Stimulated activated naive CD8-positive, alpha-beta T cell treated with anti-CD3 and anti-CD28 coated beads, Interleukin-15, amount 100 ng/mL, for 72 hours (primary cell): ENCODE measurements around the gene ZACN.
"Not testable (repeated sequence)": the region's sequence is repeated elsewhere in the genome, so short reads cannot be mapped to it uniquely, and the experiment has no call there.

Experiments used
- ATAC-seq: fragments of 150-1000 bp; cut with Tn5 transposase; 2 replicates; pipeline ENCODE4 v1.10.0; 2021; ENCODE audit warnings: mild to moderate bottlenecking, moderate library complexity
- DNase-seq, 2 donors: peaks; one replicate each; pipeline ENCODE4 v3.0.0; 2021 to 2022
- H3K27ac Mint-ChIP-seq, 2 donors: one replicate each; pipeline ENCODE4 v1.8.0; 2022; ENCODE audit warnings: mild to moderate bottlenecking in 2 of 2, mixed read lengths in 2 of 2, moderate library complexity in 2 of 2
- H3K27me3 Mint-ChIP-seq: one replicate; pipeline ENCODE4 v1.8.0; 2022; ENCODE audit warnings: mixed read lengths
- H3K4me1 Mint-ChIP-seq: one replicate; pipeline ENCODE4 v1.8.0; 2022; ENCODE audit warnings: mild to moderate bottlenecking, mixed read lengths
- H3K4me3 Mint-ChIP-seq, 2 donors: one replicate each; pipeline ENCODE4 v1.8.0; 2022; ENCODE audit warnings: mild to moderate bottlenecking in 2 of 2, mixed read lengths in 2 of 2, moderate library complexity in 1 of 2
- H3K9me3 Mint-ChIP-seq, 2 donors: one replicate each; pipeline ENCODE4 v1.8.0; 2022; ENCODE audit warnings: mixed read lengths in 2 of 2

ZACN gene

DNA sequence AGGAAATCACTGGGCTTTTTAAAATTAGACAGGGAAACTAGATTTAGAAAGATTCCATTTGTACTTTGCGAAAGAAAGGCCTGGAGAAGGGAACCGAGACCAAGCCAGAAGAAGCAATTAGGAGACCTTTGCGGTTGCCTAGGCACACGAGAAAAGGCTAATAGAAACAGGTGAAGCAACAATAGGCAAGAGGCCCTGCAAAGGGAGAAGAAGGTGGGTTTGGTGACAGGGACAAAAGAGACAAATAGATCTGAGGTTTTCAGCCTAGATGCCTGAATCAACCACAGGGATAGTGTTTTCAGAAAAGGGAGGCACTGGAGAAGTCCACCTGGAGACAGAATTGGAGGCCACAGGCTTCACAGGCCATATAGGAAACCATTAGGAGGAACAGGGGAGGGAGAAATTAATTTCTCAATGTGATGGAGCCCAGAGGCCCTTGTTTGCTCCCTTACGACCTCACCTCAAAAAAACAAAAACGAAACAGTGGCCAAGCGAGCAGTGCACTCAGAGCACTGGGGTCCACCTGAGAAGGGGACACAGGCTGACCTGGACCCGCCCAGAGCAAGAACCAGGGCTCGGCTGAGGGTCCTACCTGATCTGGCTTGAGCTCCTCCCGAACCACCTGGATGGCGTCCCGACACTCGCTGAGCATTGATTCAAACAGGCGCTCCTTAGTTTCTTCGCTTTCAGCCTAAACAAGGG lies 29.0 kb upstream of the ZACN start:
- DNase-seq (no peak), ATAC-seq (no peak)
- Mint-ChIP-seq H3K27me3 (no peaks in the 10 kb centered on the region), H3K4me3 (no peak overlapping the region), H3K27ac (peak overlapping the region in 1 of 2 donors; percentile 6), H3K4me1 (peaks cover 39% of the 10 kb centered on the region), H3K9me3 (no peaks in the 10 kb centered on the region)

GRCh38 chr17:76050538-76051467 lies 28.2 kb upstream of the ZACN start:
- H3K27me3 Mint-ChIP-seq = no peaks in the 10 kb centered on the region

DNA sequence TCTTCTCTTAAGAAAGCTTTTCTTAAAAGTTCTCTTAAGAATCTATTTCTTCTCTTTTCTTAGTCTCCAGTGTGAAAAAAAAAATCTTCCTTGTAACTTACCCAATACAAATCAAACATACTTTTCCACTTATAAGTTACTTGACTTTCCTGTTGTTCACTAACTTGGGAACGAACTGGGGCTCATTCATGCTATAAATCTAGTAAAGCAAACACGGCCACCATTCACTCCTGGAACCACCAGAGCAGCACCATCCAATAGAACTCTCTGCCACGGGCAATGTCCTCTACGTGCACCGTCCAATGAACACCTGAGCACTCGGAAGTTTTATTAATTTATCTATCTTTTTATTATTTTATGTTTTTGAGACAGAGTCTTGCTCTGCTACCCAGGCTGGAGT lies 27.4 kb upstream of the ZACN start:
- ATAC-seq (no peak), DNase-seq (no peak)
- Mint-ChIP-seq H3K27ac (no peak overlapping the region), H3K9me3 (no peaks in the 10 kb centered on the region), H3K27me3 (no peaks in the 10 kb centered on the region), H3K4me1 (peaks cover 46% of the 10 kb centered on the region), H3K4me3 (no peak overlapping the region)

More at GRCh38 chr17:76050538-76051467, 28.2 kb upstream of the ZACN start:
- DNase-seq (no peak), ATAC-seq (no peak)
- H3K9me3 Mint-ChIP-seq = no peaks in the 10 kb centered on the region
- peaks cover 40% of the 10 kb centered on the region for H3K4me1 Mint-ChIP-seq
- peak overlapping the region in 1 of 2 donors; percentile 12 for H3K27ac Mint-ChIP-seq
- H3K4me3 Mint-ChIP-seq = no peak overlapping the region

GRCh38 chr17:76053246-76054111 lies 25.5 kb upstream of the ZACN start:
- ATAC-seq (no peak), DNase-seq (no peak)
- no peaks in the 10 kb centered on the region for H3K27me3 Mint-ChIP-seq
- no peaks in the 10 kb centered on the region for H3K9me3 Mint-ChIP-seq
- peaks cover 46% of the 10 kb centered on the region for H3K4me1 Mint-ChIP-seq
- H3K27ac Mint-ChIP-seq = peak overlapping the region; percentile 52 to 67
- no peak overlapping the region for H3K4me3 Mint-ChIP-seq

GRCh38 chr17:76054112-76054476 lies 24.9 kb upstream of the ZACN start:
- no peaks in the 10 kb centered on the region for H3K9me3 Mint-ChIP-seq
- peaks cover 44% of the 10 kb centered on the region for H3K4me1 Mint-ChIP-seq
- no peaks in the 10 kb centered on the region for H3K27me3 Mint-ChIP-seq
- no peak overlapping the region for H3K4me3 Mint-ChIP-seq
- H3K27ac Mint-ChIP-seq = peak overlapping the region; percentile 52 to 67
- DNase-seq (no peak), ATAC-seq (no peak)

DNA sequence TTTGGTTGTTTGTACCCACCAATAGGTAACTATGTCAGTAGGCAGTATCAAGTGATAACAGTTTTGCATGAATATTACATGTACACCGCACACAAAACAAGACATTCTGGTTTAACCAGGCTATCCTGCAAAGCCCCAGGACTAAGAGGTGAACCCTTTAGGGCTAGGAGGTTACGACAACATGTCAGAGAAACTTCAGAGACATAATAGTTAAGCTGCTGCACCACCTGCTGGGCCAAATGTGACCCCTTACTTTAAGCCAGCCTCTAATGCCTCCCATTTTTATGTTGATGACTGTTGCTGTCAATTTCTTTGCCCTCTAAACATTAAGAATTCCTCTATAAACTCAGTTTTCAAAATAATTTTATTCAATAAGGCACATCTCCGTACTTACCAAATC lies 22.1 kb upstream of the ZACN start:
- H3K4me1 Mint-ChIP-seq = peaks cover 19% of the 10 kb centered on the region
- H3K27me3 Mint-ChIP-seq = no peaks in the 10 kb centered on the region
- no peak overlapping the region for H3K4me3 Mint-ChIP-seq
- no peak overlapping the region for H3K27ac Mint-ChIP-seq
- H3K9me3 Mint-ChIP-seq = no peaks in the 10 kb centered on the region
- ATAC-seq = no peak
- DNase-seq = no peak

DNA sequence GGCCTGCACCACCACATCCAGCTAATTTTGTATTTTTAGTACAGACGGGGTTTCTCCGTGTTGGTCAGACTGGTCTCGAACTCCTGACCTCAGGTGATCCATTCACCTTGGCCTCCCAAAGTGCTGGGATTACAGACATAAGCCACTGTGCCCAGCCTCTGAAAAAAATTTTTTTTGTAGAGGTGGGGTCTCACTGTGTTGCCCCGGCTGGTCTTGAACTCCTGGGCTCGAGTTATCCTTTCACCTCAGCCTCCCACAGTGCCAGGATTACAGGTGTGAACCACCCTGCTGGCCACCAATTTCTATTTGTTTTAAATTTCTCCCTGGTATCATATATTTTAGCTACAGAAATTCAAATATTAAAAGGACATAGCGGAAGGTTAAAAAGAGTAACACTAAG lies 20.7 kb upstream of the ZACN start:
- H3K9me3 Mint-ChIP-seq, H3K4me3 Mint-ChIP-seq, DNase-seq, H3K27me3 Mint-ChIP-seq, H3K27ac Mint-ChIP-seq, ATAC-seq: not testable (repeated sequence)
- peaks cover 18% of the 10 kb centered on the region for H3K4me1 Mint-ChIP-seq

- H3K4me3 Mint-ChIP-seq = peak overlapping the region in 1 of 2 donors; percentile 4
- ATAC-seq (no peak), DNase-seq (no peak)
Measured at GRCh38 chr17:76063875-76064546, 15.0 kb upstream of the ZACN start.

DNA sequence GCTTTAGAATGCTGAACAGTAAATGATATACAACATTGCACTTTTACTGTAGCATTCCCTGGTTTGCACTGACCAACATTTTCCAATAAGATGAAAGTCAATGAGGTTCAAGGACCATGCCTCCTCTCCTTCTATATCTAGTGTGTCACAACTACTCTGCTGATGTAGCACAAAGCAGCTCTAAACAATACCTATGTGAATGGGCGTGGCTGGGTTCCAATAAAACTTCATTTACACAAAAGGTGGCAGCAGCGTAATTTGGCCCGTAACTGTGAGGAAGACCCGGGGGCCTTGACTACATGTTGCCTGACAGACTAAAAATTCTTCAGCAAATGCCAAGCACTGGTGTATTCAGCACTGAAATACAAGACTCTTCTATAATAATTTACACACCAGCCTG lies 13.2 kb upstream of the ZACN start:
- Mint-ChIP-seq H3K27ac (peak overlapping the region in 1 of 2 donors; percentile 19), H3K4me3 (no peak overlapping the region), H3K9me3 (no peaks in the 10 kb centered on the region), H3K4me1 (peaks cover 39% of the 10 kb centered on the region), H3K27me3 (no peaks in the 10 kb centered on the region)
- ATAC-seq (no peak), DNase-seq (no peak)

More at GRCh38 chr17:76063875-76064546, 15.0 kb upstream of the ZACN start:
- H3K9me3 Mint-ChIP-seq = no peaks in the 10 kb centered on the region
- peaks cover 28% of the 10 kb centered on the region for H3K4me1 Mint-ChIP-seq
- H3K27ac Mint-ChIP-seq = peak overlapping the region in 1 of 2 donors; percentile 15
- H3K27me3 Mint-ChIP-seq = no peaks in the 10 kb centered on the region

DNA sequence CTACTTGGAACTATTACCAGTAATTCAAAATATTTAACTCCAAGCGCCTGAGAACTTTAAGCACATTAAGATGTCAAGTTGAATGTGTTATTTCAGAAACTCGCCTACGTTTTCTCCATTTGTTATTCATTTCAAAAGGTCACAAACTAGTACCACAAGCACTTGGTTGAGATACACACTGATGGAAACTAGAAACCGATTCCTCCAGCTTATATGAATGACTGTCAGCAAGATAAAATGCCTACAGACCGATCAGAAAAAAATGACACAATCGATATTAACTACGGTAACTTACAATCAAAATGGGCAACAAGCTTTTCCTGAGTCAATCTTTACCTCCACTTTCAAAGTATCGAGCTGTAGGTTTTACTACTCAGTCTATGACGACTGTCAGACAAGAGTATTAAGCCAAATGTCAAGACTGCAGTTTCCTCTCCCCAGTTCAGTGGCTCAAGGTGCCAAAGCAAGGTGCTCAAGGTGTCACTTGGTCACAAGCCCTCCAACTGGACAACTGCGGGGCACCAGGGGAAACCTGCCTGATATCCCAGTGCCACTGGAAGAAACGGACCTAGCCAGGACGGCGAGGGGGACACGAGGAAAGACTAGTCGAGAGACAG lies 7.3 kb upstream of the ZACN start:
- H3K4me3 Mint-ChIP-seq = peak overlapping the region; percentile 98
- H3K27ac Mint-ChIP-seq = peak overlapping the region; percentile 99
- ATAC-seq (peak; percentile 67), DNase-seq (peak; percentile 29 to 35)
- H3K4me1 Mint-ChIP-seq = peaks cover 45% of the 10 kb centered on the region
- H3K27me3 Mint-ChIP-seq = peaks cover 35% of the 10 kb centered on the region
- H3K9me3 Mint-ChIP-seq = no peaks in the 10 kb centered on the region

GRCh38 chr17:76072148-76072858 lies 6.7 kb upstream of the ZACN start, which contains the start of gene SRP68:
Gene SRP68, minus strand, starts transcription at chr17:76072517. Its CDS starts 26 bp downstream, at chr17:76072491.
- H3K27ac Mint-ChIP-seq = peak within 1 kb of the TSS; percentile 99
- H3K4me3 Mint-ChIP-seq = peak within 1 kb of the TSS; percentile 98
- H3K27me3 Mint-ChIP-seq = peaks cover 41% of the 10 kb centered on the region
- ATAC-seq (peak; percentile 89), DNase-seq (peak; percentile 81 to 85)
- H3K9me3 Mint-ChIP-seq = no peaks in the 10 kb centered on the region
- H3K4me1 Mint-ChIP-seq = peaks cover 51% of the 10 kb centered on the region

DNA sequence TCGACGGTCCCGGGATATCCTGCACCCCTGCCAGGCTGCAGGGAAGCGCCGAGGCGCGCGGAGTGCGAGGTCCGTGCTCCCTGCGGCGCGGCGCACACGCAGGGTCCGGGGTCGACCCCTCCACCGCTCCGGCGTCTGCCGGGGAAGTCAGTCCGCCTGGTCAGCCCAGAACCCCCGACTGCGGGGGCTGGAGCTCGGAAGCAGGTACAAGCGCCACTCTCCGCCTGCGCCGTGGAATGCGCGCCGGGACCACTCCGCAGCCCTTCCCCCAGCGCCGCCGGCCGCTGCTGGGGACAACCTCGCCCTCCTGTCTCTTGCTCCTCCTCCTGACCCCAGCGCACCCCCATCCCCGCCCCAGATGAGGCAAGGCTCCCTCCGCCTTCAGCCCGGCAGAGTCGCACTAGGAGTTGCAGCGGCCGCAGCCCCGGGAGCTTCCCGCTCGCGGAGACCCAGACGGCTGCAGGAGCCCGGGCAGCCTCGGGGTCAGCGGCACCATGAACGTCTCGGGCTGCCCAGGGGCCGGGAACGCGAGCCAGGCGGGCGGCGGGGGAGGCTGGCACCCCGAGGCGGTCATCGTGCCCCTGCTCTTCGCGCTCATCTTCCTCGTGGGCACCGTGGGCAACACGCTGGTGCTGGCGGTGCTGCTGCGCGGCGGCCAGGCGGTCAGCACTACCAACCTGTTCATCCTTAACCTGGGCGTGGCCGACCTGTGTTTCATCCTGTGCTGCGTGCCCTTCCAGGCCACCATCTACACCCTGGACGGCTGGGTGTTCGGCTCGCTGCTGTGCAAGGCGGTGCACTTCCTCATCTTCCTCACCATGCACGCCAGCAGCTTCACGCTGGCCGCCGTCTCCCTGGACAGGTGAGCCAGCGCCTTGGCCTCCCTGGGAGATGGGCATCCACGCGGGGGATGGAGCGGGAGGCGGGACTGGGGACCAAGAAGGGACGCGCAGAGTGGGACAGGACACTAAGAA lies 4.3 kb upstream of the ZACN start, which contains the start of gene GALR2:
Gene GALR2, plus strand, starts transcription at position 392 of the 974 bp plus-strand sequence. Its CDS starts 103 bp downstream, at position 495.
- H3K4me3 Mint-ChIP-seq = peak within 1 kb of the TSS; percentile 74 to 75
- H3K9me3 Mint-ChIP-seq = no peaks in the 10 kb centered on the region
- peaks cover 65% of the 10 kb centered on the region for H3K4me1 Mint-ChIP-seq
- no peak for DNase-seq
- peaks cover 65% of the 10 kb centered on the region for H3K27me3 Mint-ChIP-seq
- ATAC-seq = no peak
- H3K27ac Mint-ChIP-seq = no peak within 1 kb of the TSS
